Measurements from ENCODE around the gene LAMTOR2. TPM values are rescaled to one million over a fixed set of nuclear protein-coding genes. Genes with fewer than 3 reads are reported as not detected.

The LAMTOR2 gene
- total RNA-seq, 1 experiment from 2014 or later, result 63.4 TPM

GRCh38 chr1:156079762-156080161 lies 25.2 kb downstream of the LAMTOR2 start:
- ATAC-seq (no peak), DNase-seq (ENCODE audit: low read depth, low spot score) (no peak)
- BruUV-seq (replicated peaks), result no TSS peak
- Histone ChIP-seq H3K27me3 (ENCODE audit: control insufficient read depth, insufficient read depth, low read length) (no peaks in the 10 kb centered on the region), H3K4me1 (ENCODE audit: control insufficient read depth, insufficient read depth, low read length) (peaks cover 17% of the 10 kb centered on the region), H3K9me3 (ENCODE audit: control insufficient read depth, insufficient read depth, low read depth, low read length) (no peaks in the 10 kb centered on the region), H3K36me3 (ENCODE audit: control insufficient read depth, insufficient read depth, low read length) (no peaks in the 10 kb centered on the region; the same call in 1 of the 2 replicates), H3K27ac (ENCODE audit: low read length) (no peak overlapping the region), H3K4me3 (ENCODE audit: low read depth in 2 of 2, low read length in 2 of 2) (peak overlapping the region in 1 of 2 experiments; percentile 74; a peak in 1 of 4 replicates)
- ChIA-PET POLR2A (no interaction called here), CTCF (no interaction called here)
- in situ Hi-C loops (cut with HindIII; ENCODE audit: low pct_unique_long_range_greater_than_20kb, low sequenced_read_pairs), result no loop called here
- TF ChIP-seq SIN3A (IDR thresholded peaks at IDR 0.05; ENCODE audit: borderline replicate concordance, insufficient read depth, low read depth, low read length) (no peak), POLR2AphosphoS5 (IDR thresholded peaks at IDR 0.05; ENCODE audit: low read depth, low read length) (no peak), CTCF (IDR thresholded peaks at IDR 0.05) (no peak), TCF7L2 (IDR thresholded peaks at IDR 0.05; ENCODE audit: low read depth, low read length) (no peak), REST (IDR thresholded peaks at IDR 0.05; ENCODE audit: insufficient read depth in 1 of 2, low read depth in 2 of 2, low read length in 1 of 2) (no peak)
- intact Hi-C loops (cut with micrococcal nuclease; ENCODE audit: unreplicated experiment), result no loop called here

- intact Hi-C loops (cut with micrococcal nuclease; ENCODE audit: unreplicated experiment) (no loop called here), in situ Hi-C loops (cut with HindIII; ENCODE audit: low pct_unique_long_range_greater_than_20kb, low sequenced_read_pairs) (no loop called here)
- no peak for TF ChIP-seq REST (IDR thresholded peaks at IDR 0.05; ENCODE audit: insufficient read depth in 1 of 2, low read depth in 2 of 2, low read length in 1 of 2)
- TF ChIP-seq SIN3A (IDR thresholded peaks at IDR 0.05; ENCODE audit: borderline replicate concordance, insufficient read depth, low read depth, low read length), result no peak
- TF ChIP-seq TCF7L2 (IDR thresholded peaks at IDR 0.05; ENCODE audit: low read depth, low read length), result no peak
- no peak for TF ChIP-seq CTCF (IDR thresholded peaks at IDR 0.05)
- no peak for TF ChIP-seq POLR2AphosphoS5 (IDR thresholded peaks at IDR 0.05; ENCODE audit: low read depth, low read length)
- ChIA-PET CTCF (no interaction called here), POLR2A (no interaction called here)
- no peaks in the 10 kb centered on the region for H3K27me3 ChIP-seq (ENCODE audit: control insufficient read depth, insufficient read depth, low read length)
- ATAC-seq (no peak), DNase-seq (ENCODE audit: low read depth, low spot score) (no peak)
- H3K4me3 ChIP-seq (ENCODE audit: low read depth in 2 of 2, low read length in 2 of 2), result peak overlapping the region; percentile 66 to 74
- H3K4me1 ChIP-seq (ENCODE audit: control insufficient read depth, insufficient read depth, low read length), result peaks cover 17% of the 10 kb centered on the region
- peak overlapping the region; percentile 68; the same call in 1 of the 2 replicates for H3K27ac ChIP-seq (ENCODE audit: low read length)
- H3K36me3 ChIP-seq (ENCODE audit: control insufficient read depth, insufficient read depth, low read length), result no peaks in the 10 kb centered on the region; the same call in 1 of the 2 replicates
- BruUV-seq (replicated peaks), result no TSS peak
- H3K9me3 ChIP-seq (ENCODE audit: control insufficient read depth, insufficient read depth, low read depth, low read length), result no peaks in the 10 kb centered on the region
Observed at GRCh38 chr1:156080241-156080862, 25.8 kb downstream of the LAMTOR2 start.
